GM18861 (cell line): ENCODE data around the gene MAST4.
"Not testable (repeated sequence)": the region's sequence is repeated elsewhere in the genome, so short reads cannot be mapped to it uniquely, and the experiment has no call there.

Source experiments
- ATAC-seq: cut with Tn5 transposase; IDR thresholded peaks from one replicate; pipeline ENCODE4 v1.9.1; 2021; ENCODE audit not compliant: unreplicated experiment

Gene MAST4

DNA sequence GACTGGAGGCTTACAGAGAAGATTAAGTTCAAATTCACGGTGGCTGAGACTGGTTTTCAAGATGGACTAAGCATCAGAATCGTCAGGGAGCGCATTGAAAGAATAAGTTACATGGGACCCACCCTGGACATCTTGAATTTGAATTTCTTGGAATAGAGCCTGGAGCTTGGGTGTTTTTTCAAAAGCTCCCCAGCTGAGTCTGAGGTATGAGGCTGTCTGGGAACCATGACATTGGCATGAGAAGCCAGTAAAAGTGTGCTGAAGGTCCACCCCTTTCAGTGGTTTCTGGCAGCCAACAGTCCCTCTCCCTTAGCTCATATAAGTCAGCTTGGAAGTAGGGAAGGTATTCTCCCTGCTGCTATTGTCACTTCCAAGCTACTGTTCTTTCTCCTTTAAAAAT is 97.8 kb downstream of the MAST4 start:
- no peak for ATAC-seq

- not testable (repeated sequence) for ATAC-seq
Observed at GRCh38 chr5:66695840-66696239, 99.6 kb downstream of the MAST4 start.

GRCh38 chr5:66697796-66698564 is 101.8 kb downstream of the MAST4 start:
- ATAC-seq: no peak

DNA sequence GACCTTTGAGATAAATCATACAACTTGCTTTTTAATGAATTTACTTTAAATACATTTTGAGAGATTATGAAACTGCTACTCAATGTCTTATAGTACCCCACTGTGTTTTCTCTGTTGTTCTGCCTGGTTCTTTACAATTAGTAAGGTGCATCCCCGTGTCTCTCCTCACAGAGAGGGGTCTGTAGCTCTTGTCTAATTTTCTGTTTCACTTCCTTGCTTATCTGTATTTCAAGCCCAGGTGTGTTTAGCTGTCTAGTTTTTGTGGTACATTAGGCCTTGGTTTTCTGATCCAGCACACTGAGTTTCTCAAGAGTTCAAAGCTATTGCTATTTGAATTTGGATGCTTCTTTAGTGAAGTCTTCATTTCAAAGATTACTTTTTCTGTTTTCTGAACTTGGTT is 105.1 kb downstream of the MAST4 start:
- ATAC-seq: peak; percentile 81

GRCh38 chr5:66702426-66702825 is 106.2 kb downstream of the MAST4 start:
- ATAC-seq: no peak

DNA sequence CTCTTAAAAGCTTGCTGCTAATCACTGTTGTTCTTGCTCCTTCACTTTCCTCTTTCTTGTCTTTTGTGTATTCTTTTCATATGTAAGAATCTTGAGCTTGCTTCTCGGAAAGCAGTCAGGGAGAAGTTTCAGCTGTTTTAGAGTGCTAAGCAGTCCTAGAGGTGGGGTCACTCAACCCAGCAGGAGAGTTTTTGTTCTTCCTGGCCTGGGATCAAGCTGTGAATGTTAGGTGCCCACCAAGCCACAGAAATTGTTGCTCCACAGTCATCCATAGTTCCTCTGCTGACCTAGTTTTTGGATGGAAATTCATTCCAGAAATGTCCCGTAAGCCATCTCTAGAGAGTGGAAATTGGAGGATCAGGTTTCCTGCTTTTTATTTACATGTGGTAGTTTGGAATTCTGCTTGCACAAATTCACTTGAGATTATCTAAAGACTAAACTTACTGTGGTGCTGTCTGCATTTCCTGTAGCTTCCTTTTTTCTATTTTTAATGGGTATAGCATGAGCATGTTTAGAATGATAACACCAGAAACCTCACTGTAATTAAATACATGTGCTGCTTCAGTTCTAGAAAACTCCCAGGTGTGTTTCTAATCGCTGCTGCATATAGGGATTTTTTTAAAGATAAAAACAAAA is 108.7 kb downstream of the MAST4 start:
- no peak for ATAC-seq

DNA sequence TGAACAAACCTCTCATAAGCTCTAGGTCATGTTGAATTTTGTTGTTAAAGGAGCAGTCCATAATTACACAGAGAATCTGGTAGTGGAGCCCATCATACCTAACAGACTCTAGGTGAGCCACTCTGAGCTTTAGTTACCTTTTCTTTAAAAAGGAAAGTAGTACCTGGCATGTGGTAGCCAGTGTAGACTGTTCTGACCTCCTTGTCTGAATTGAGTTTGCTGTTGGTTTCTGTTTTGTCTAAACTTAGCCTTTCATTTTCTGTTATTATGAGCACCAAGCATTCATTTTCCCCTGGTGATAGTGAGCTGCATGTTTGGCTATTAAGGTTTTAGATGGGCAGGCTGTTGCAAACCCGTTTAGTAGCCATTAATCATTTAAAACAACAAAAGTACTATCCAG is 112.2 kb downstream of the MAST4 start:
- no peak for ATAC-seq

DNA sequence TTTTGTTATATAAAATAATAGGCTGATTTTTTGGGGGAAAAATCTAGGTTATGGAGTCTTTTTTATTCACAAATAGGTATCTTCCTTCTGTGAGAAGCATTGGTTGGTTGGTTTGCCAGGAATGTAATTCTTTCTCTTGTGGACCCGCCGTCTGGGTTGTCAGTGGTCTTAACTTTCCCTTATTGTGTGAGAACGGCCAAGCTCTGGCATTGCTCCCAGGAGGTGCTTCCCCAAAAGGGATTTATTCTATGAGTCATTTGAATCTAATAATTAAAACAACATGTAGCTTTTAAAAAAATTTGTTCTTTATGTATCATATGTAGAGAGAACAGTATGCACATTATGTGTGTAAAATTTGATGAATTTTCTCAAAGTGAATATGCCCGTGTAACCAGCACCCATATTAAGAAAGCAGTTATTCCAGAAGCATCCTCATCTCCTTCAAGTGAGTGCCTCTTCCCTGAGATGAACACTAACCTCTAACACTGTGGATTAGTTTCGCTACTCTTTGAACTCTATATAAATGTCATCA is 114.4 kb downstream of the MAST4 start:
- ATAC-seq: no peak

DNA sequence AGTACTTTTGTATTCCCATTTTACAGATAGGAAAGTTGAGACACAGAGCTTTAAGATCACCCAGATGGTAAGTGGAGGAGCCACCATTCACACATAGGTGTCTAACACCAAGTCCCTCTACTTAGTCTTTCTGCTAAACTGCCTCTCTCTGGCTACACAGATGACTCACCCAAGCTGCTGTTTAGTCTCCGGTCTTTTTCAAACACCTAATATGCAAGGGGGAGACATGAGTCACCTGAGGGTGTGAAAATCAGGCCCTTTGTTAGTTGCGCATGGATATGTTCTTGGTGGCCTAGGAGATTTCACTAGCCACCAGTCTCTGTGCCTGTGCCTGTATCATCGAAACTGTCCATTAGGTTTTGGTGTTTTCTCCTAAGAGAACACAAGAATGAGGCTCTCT is 117.8 kb downstream of the MAST4 start:
- no peak for ATAC-seq

DNA sequence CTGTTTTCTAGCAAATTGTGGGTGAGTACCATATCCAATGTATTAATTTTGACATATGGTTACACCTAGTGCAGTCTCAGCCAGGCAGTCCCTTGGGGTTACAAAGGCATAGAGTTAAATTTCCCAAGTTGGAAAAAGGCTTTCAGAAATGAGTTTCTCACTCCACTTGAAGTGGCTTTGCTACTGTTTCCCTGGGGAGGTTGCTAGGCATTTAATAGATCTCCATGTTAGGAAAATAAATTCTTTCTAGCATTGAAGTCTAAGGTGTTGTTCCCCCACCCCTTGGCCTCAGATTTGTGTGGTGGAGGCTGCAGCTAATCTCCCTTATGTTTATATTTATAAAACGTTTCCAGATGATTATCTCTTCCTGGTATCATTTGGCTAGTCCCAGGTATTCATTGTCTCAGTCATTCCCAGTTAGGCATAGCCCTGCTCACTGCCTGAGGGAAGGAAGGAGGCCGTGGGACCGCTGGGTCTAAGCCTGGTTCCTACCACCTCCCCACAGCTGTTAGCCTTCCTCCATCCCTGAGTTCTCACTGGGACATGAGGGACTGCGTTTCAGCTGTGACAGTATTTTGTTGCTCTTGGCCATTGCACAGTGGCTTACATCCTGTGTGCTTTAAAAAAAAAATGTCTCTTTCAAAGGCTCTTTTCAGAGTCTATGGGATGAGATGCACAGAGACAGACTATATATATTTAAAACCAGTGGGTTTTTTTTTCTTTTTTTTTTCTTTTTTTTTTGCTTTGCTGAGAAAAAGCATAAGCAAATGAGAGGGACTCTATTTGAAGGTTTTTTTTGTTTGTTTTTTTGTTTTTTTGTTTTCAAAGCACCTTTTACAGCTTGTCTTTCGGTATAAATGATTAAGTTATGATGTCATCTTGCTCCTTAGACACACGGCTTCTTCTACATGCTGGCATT is 121.5 kb downstream of the MAST4 start:
- ATAC-seq: no peak

DNA sequence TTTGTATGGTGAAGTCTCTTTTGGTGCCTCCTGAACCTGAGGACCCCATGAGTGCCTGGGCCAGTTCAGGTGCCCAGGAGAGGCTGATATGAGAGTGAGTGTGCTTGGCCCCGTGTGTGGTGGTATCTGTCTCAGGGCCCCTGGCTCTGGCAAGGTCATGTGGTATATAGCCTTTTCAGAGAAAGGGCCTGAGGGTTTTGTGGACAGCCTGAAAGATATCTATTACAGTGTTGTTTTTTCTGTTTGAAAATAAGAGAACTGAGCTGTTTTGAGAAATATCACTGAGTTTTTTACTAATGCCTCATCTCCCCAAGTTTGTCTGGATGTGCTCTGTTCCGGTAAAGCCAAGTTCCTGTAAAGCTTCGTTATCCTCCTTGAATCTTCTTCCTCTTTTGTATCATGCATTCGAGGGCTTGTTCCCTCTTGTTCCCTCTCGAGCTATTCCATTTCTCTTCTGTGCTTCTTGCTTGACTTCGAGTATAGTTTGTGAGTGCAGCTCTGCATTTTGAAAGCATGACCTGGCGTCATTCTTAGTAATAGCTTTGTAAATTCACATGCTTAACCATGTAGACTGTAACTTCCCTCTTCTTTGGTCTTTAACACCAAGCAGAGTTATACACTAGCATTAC is 122.3 kb downstream of the MAST4 start:
- no peak for ATAC-seq

DNA sequence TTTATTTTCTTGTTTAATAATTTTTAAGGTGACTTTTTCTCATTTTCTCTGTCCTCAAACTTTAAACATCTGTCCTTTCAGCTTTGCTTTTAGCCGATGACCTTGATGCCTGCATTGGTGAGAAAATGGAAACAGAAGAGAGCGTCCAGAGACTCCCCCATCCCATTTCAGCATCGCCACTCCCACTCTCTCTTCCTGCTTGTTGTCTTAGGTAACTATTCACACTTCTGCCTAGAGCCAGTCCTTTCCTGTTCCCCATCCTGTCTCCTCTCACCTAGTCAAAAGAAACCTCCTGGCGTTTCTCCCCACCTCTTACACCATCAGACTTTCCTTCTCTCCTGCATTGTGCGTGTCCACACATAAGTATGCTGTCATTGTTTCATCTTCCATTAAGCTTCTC is 124.6 kb downstream of the MAST4 start:
- no peak for ATAC-seq

GRCh38 chr5:66722686-66723085 is 126.5 kb downstream of the MAST4 start:
- ATAC-seq: no peak

DNA sequence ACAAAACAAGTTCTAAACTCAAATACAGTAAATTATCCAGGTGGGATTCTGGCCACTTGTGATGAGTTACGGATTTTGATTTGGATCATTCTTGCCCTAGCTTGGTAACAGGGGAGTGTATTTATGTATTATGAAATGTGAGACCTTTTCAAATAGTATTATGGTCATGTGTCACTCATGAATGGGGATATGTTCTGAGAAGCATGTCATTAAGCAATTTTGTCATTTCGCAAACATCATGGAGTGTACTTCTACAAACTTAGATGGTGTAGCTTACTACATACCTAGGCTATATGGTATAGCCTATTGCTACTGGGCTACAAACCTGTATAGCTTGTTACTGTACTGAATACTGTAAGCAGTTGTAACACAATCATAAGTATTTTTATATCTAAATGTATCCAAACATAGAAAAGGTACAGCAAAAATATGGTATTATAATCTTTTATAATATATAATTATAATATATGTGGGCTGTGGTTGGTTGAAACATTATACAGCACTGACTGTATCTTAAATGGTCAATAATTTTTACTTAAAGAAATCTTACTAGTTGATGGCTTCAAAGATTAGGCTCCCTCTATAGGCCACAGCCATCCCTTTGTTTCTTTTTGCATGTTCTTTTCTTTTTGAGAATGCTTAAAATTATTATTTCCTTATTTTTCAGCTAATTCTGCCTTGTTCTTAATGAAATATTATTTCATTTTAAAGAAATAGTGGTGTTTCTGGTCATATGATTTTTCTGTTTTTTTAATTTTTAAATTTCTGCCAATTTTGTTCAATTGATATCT is 128.4 kb downstream of the MAST4 start:
- ATAC-seq: no peak

DNA sequence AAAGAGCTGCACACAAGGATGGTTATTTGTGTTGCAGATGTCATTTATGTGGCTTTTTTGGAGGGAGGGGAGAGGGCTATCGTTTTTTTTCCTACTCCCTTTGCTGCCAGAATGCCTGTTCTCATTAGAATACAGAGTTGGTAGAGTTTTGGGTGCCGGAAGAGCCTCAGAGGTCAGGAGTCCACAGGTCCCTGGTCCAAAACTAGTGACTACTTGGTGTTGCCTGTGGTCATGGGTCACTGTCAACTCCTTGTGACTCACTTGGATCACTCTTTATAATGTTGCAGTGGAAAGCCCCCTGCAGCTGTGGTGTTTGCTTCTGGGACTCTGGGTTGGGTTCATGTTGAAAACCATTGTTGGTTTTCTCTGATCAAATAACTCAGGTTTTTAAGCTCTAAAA is 131.4 kb downstream of the MAST4 start:
- ATAC-seq: no peak

GRCh38 chr5:66728049-66728448 is 131.9 kb downstream of the MAST4 start:
- ATAC-seq: no peak

DNA sequence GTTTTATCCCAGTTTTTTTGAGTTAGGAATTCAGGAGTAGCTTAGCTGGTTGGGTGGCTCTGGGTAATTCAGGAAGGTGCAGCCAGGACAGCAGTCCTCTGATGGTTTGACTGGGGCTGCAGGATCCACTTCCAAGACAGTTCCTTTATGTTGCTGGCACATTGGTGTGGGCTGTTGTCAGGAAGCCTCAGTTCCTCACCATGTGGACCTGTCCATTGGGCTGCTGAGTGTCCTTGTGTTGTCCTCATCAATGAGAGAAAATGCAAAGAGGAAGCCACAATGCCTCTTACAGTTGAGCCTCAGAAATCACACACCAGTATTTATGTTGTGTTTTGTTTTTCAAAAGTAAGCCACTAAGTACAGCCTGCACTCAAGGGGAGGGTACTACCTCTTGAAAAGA is 140.9 kb downstream of the MAST4 start:
- ATAC-seq: no peak

- no peak for ATAC-seq
Observed at GRCh38 chr5:66738136-66738535, 141.9 kb downstream of the MAST4 start.

GRCh38 chr5:66739021-66739420 is 142.8 kb downstream of the MAST4 start:
- no peak for ATAC-seq

DNA sequence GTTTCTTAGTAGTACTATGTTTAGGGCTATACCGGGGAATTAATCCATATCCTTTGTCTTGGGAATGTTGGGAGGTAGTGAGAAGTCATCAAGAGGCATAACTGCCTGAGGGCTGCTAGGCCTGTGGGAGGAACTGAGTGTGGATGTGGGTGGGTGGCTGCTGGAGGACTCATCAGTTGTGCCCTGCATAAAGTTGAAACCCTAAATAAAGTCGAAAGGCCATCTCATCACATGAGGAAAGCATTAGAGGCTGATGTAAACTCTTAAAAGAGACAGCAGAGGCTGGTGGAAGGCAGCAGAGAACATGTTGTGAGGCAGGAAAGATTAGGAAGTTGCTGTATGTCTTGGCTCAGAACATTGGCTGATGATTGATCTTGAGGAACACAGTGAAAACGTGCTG is 143.8 kb downstream of the MAST4 start:
- no peak for ATAC-seq
